Measurements from ENCODE around the gene TCEANC.

TCEANC gene

DNA sequence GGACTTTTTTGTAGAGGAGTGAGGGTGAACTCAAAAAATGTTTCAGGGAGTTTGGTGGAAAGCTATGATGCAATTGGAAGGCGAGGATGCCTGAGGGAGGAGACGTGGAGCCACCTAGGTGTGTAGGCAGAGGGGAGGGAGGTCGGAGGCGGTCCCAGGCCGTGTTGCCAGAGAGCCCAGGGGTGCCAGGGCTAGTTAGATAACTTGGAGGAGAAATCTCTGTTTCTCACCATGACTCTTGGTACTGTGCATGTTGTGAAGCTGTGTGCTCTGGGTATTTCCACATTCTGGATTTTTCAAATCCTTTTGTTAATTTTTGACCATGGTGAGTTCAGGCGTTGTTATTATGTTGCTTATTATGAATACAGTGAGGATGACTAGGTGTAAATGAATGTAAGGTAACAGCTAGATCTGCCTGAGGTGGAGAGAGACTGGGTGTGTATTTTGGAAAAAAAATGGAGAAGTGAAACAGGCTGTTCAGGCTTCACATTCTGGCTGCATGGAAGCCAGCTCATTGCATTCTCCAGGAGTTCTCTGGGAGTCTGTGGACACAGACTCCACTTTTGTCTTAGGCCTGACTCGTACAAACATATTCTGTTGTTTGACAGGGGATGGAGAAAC is 40.5 kb downstream of the TCEANC start:
- DNase-seq, result no peak

DNA sequence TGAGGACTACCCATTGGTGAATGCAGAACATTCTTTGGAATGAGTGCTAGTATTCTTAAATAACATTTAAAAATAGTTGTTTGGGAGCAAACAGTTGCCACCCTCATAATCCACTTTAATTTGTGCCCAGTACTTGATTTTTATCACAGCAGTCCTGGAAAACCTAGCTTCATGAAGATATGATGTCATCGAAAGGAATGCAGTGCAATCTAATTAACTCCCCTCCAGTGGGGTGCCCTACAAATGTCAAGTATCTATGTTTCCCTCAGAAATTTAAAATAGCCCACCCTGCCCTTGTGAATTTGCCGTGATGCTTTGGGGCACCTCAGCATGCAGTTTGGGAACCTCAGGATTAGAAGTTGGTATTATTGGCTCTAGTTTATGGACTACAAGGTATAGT is 41.4 kb downstream of the TCEANC start:
- DNase-seq, result no peak

DNA sequence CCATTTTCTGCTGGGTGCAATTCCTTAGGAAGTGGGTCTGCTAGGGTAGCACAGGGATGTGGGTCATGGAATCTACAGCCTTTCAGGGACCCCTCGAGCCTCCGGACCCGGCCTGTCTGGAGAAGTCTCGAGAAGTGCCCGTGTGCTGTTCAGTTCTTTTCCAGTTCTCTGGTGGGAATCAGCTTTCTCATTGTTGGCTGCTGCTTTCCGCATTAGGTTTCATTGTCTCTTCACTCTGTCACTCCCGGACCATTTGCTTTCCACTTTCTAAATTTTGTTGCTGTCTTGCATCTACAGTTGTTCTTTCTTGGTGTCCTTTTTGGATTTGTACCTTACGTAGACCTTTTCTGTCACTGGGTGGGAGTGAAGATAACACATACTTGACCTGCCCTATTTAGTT is 42.0 kb downstream of the TCEANC start:
- DNase-seq, result no peak

DNA sequence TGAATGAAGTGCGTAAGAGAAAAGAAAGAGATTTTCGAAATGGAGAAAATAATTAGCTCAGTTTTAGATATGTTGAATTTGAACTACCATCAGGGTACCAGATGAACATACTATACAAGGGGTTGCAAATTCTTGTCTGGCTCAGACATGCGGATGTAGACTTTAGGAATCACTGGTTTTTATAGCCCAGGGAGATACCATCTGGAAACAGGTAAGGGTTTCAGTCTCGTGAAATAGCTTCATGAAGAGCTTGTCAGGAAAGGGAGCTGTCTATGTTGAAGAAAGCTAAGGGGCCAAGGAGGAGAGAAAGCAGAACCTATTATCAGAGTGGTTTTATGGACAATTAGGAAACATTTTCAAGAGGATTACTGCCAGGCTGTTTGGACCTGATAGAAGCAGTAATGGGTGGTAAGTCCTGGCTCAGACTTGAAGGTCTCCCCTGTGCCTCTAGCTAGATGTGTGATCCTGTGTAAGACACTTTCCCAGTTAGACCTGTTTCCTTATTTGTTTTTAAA is 42.7 kb downstream of the TCEANC start:
- no peak for DNase-seq

DNA sequence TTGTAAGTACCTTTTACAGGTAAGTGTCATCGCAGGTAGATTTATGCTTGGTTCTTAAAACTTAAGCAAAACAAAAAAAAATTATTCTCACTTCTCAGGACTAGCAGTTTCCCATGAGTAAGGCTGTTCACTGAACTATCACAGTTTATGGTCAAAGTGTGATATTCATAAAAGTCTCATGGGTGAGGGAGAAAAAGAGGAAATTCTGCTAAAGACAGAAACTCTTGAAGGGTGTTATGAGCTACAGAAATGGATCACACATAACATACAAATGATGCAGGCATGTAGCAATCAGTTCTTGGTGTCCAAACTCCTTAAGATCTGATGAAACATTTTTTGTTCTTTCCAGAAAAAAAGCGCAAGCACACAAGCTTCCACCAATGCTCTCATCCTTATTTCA is 44.5 kb downstream of the TCEANC start:
- DNase-seq, result no peak

DNA sequence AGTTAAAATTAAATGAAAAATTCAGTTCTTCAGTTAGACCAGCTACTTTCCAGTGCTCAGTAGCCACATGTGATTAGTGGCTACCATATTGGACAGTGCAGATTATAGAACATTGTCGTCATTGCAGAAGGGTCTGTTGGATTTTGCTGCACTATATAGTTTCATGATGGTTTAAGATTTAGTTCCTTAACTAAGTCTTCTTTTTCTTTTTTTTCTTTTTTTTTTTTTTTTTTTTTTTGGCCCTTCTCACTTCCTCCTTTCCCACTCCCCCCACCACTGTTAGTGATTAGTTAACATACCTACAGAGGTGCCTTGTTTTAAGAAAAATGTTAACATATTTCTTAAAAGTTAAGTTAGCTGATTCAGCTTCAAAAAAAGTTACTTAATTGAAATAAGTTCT is 45.0 kb downstream of the TCEANC start:
- no peak for DNase-seq

DNA sequence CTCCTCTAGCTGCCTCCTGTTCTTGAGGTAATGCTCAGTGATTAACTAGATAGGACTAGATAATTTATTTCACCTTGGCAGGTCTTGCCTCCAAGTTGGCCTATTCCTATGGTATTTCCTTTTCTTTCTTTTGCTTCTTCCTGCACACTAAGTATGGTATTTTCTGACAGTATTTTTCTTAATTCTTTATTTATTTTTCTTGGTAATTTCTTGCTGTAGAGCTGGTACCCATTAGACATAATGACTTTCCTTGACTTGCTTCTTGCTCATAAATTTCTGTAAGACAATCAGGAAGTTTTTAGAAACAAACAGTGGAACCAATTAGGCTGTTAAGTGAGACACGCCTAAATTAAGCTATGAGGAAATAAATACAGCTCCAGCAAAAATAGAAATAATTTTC is 45.5 kb downstream of the TCEANC start:
- DNase-seq, result no peak

DNA sequence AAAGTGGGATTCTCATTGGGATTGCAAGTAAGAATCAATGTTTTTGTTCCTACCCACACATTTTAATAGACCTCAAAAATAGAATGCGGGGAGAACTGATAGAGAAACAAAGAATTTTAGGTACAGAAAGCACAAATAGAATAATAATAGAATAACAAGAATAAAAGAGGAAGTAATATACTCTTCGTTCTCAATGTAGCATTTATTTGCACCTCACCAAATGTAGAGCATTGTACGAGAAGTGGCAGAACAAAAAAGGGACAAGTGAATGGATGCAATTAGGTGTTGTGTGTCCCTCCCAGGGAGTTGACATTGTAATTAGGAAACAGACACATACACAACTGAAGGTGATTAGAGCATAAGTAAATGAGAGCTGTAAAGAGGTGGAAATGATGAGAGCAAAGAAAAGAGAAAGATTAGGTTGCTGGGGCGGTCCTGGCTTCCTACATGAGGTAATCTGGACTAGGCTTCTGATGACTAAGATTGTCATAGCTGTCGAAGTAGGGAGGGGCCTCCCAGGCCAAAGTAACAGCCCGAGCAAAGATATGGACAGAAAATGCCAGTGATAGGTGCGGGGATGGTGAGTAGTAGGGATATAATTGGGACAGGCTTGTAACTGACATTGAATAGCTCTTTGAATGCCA is 46.4 kb downstream of the TCEANC start:
- DNase-seq, result no peak

DNA sequence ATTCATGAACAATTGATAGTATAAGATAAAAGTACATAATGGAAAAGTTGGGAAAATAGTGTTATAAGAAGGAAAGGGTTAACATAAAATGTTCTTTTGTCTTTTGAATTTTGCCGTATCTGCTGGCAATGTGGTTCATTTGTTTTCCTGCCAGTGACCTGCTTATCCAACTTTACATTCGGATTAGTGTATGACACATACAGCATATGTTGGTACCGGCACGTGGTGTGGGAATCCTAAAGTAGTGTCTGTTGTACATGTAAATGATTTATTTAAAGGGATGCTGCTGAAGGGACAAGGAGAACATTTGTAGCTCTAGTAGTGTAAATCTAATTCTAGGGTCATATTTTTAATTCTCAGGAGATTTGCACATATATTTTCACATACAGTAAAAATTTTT is 47.4 kb downstream of the TCEANC start:
- no peak for DNase-seq

DNA sequence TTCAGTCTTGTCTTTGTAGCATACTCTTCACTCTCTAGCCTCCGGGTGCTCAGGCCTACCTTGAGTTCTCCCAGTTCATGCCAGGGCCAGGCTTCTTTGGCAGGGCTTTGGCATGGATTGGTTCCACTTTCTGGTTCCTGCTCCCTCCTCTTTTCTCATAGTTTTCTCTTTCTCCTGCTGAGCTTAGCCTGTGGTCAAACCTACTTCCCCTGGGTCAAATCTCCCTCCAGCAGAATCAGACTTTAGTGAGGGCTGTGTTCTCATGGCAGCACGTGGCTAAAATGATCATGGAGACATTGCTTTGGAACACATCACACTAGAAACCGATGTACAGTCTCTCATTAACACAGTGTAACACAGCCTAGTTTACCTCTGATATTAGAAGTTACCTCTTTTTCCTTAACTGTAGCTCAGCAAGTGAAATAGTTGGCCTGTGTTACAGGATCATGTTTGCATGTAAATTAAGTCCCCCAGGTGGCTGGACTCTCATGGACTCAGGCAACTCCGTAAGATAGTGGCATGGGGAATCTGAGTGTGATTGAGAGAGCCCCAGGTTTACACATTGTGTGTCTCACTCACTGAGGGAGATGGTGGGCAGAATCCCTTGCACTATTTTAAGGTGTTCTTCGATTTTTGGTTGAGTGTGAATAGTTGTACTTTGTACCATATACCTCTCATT is 49.3 kb downstream of the TCEANC start:
- DNase-seq, result no peak

DNA sequence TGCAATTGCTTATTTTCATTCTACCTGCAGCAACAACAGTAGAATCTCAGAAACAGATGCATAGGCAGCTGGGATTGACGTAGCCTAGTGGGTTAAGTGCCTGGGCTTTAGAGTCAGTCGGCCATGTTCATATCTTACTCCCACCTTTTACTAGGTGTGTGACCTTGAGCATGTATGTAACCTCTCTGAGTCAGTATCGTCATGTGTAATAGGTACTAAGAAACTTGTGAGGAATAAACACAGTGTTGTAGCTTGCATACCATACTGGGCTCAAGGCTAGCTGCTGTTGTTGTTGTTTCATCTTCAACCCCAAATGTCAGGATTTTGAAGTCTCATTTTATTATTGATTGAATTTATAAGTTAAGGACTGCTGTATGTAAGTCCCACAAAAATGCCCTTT is 50.2 kb downstream of the TCEANC start:
- DNase-seq, result no peak

DNA sequence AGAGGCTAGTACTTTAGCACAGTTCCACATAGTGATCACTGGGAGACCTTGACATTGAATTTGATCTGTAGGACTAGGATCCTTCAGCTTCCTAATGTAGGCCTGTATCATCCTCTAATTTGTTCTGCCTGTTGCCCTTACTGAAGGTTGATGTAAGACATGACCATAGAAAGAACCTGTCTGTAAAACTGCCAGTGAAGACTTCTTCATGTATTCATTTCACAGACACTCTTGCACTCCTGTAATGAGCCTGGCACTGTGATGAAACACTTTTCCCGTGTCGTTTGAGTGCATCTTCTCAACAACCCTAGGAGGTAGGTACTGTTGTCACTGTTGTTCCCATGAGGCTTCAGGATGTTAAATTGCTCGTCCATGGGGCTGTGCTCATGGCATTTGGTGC is 50.6 kb downstream of the TCEANC start:
- DNase-seq, result no peak

DNA sequence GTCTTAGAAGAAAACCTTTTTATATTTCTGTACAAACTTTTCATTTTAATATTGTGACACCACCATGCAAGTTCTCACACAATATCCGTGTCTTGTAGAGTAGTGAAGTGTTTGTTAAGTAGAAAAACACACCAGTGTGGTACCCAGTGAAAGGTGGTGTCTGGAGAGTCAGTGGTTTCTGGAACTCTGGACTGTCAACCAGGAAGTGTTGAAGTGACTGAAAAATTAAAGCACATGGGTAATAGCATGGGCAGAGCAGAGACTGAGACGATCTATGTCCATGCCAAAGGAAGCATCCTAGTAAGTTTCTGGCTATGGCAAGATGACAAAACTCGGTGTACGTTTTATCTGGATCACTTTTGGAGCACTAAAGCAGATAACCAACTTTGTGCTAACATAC is 58.2 kb downstream of the TCEANC start:
- no peak for DNase-seq
